ENCODE data around the gene GRK5.

- TF ChIP-seq POLR2A (IDR thresholded peaks at IDR 0.05; ENCODE audit: low read length) = no peak
- no peak for TF ChIP-seq GATA1 (IDR thresholded peaks at IDR 0.05; ENCODE audit: low read depth, low read length)
These were observed 40.8 kb downstream of the GRK5 start for GRCh38 chr10:119248184-119248583.

Measured in erythroblast (primary cell).